NCI-H1105 (cell line): ENCODE results near the gene DNAJC18.
A peak's percentile ranks its signal among the peaks of the same experiment; 100 is the strongest.
"Not testable (repeated sequence)": the region's sequence is repeated elsewhere in the genome, so short reads cannot be mapped to it uniquely, and the experiment has no call there.

Experiments used
- DNase-seq: peaks from one replicate; lab custom pipeline; 2025; lab: John Stamatoyannopoulos, UW

DNAJC18 gene

GRCh38 chr5:139439013-139439903 lies at the start of gene DNAJC18:
Gene DNAJC18, minus strand, starts transcription at chr5:139439525. Its CDS starts 80 bp downstream, at chr5:139439445.
- DNase-seq, result peak; percentile 82

DNA sequence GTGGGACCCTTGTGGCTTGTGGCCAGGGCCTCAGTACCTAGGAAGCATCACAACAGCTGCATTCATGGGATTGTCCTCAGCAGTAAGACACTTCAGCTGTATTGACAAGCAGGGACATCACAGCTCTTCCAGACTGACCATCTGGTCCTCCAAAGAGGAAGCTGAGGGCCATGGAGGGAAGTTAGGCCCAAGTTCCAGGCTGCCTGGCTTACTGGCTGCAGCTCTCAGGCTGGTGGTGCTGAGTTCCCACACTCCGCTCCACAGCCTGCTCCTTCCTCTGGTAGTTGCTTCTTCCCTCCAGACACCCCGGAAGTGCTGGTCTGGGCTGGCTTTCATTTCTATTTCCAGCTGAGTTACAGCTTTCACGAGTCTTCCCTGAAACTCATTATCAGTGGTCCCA lies 48.9 kb upstream of the DNAJC18 start:
- no peak for DNase-seq

GRCh38 chr5:139486201-139486600 lies 46.9 kb upstream of the DNAJC18 start:
- DNase-seq, result no peak

GRCh38 chr5:139482890-139483208 lies 43.5 kb upstream of the DNAJC18 start:
- DNase-seq, result not testable (repeated sequence)

DNA sequence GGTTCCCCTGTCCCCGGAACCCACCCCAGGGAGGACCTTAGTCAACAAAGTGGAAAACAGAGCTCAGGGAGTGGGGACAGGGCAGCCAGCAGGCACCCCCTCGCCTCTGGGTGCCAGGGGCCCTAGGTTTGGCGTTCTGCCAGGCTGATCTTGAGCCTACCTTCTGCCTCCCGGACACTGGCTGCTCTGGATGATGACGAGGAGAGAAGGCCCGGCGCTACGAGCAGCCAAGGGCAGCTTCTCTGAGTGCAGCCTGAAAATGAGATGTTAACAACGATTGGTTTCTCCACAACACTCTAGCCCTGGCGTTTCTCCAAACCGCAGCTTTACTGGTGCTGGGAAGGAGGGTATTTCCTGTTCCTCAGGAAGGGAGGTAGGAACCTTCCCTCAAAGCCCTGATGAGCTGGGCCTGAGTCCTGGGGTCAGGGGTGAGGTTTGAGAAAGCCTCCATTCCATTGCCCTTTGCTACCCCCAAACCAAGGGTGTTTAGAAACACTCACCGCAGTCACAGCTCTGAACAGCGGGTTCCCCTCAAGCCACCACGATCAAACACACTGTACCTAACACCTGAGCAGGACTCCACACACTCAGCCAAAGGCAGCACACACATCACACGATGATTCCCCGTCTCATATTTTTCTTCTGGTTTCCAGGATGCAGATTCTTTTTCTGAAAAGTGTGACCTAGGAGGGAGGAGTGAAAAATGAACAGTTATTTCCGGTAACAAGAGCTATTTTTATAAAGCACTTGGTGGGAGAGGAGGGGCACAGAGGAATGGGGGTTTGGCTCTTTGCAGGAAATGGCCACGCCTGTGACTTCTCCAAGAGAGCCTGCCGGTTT lies 42.9 kb upstream of the DNAJC18 start, which contains the start of gene STING1:
Gene STING1 (minus strand): TSS at position 709 of the 840 bp plus-strand sequence. CDS start 1,054 bp downstream, outside the sequence.
- peak; percentile 79 for DNase-seq

- DNase-seq, result no peak
These were observed 42.3 kb upstream of the DNAJC18 start for GRCh38 chr5:139481580-139482049.

DNA sequence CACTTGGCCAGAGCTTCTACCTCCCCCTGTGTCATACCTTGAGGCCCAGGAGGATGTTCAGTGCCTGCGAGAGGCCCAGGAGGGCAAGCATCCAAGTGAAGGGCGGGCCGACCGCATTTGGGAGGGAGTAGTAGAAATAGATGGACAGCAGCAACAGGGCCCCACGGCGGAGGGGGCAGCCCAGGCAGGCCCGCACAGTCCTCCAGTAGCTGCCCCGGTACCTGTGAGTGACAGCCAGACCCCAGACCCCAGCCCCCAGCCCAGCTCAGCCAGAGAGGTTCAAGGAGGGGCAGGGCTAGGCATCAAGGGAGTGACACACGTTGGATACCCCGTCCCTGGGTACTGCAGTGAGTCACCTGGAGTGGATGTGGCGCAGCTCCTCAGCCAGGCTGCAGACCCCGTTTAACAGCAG lies 41.8 kb upstream of the DNAJC18 start:
- no peak for DNase-seq

DNA sequence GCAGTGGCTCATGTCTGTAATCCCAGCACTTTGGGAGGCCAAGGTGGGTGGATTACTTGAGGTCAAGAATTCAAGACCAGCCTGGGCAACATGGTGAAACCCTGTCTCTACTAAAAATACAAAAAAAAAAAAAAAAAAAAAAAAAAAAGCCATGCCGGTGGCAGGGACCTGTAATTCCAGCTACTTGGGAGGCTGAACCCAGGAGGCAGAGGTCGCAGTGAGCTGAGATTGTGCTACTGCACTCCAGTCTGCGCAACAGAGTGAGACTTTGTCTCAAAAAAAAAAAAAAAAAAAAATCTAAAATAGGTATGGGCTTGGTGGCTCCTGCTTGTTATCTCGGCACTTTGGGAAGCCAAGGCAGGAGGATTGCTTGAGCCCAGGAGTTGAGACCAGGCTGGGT lies 40.4 kb upstream of the DNAJC18 start:
- not testable (repeated sequence) for DNase-seq

GRCh38 chr5:139478657-139479423 lies 39.5 kb upstream of the DNAJC18 start:
- DNase-seq, result not testable (repeated sequence)

DNA sequence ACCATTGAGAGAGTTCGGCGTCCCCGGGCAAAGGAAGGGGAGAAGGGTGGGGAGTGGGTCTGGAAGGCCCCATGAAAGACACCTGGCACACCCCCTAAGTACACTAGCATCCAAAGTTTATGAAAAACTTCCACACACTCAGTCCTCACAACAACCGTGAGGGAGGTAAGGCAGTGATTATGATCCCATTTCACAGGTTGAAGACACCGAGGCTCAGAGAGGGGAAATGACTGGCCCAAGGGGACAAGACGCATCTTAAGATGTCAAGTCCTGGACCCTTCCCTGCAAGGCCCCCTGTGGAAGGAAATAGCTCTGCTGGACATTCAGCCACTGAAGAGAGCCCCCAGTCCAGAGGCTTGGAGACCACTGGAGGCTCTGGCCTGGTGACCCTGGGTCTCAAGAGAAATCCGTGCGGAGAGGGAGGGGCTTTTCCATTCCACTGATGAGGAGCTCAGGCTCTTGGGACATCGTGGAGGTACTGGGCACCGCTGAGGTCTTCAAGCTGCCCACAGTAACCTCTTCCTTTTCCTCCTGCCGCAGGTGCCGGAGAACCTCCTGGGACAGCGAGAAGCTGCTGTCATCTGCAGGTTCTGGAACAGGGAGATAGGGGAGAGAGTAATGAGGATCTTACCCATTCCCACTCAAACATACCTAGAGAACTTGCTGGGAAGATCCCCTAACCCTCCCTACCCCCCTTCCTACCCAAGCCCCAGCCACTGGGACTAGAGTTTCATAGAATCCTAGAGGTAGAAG lies 36.7 kb upstream of the DNAJC18 start:
- no peak for DNase-seq

- no peak for DNase-seq
These were observed 35.8 kb upstream of the DNAJC18 start for GRCh38 chr5:139474890-139475791.

DNA sequence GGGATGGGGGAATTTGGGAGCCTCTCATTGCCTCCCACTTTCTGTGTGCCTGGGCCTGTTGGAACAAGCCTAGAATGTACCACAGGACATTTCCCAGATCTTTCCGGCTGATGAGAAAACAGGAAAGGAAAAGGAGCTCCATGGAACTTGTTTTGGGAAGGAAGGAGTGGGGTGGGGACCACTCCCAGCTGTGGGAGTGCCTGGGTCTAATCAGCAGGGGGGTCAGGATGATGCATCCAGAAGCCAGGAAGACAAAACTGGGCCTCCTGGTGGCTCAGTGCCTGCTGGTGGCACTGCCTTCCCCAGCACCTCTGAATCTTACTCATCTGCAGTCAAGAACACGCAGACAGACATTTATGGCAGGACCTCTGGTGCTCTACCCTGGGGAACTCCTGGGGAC lies 34.2 kb upstream of the DNAJC18 start:
- no peak for DNase-seq

- no peak for DNase-seq
These were observed 33.8 kb upstream of the DNAJC18 start for GRCh38 chr5:139473105-139473504.

DNA sequence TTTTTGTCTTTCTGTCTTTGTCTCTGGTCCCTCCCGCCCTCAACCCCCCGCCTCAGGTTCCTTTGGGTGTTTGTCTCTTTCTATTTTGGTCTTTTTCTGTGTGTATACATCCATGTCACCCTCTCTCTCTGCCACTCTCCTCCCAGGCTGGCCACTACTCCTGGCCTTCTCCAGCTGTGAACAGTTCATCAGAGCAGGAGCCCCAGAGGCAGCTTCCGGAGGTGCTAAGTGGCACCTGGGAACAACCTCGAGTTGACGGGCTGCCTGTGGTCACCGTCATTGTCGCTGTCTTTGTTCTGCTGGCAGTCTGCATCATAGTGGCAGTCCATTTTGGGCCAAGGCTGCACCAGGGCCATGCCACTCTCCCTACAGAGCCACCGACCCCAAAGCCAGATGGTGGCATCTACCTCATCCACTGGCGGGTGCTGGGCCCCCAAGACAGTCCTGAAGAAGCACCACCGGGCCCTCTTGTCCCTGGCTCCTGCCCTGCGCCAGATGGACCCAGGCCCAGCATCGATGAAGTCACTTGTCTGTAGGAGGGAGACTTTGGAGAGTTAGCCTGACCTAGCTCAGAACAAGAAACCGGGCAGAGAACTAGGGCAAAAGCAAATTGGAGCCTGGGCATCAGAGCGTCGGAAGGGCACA lies 33.2 kb upstream of the DNAJC18 start:
- DNase-seq, result no peak

GRCh38 chr5:139470821-139471300 lies 31.5 kb upstream of the DNAJC18 start, which contains the start of gene SMIM33:
Gene SMIM33, plus strand, starts transcription at chr5:139471004. Its CDS starts 118 bp downstream, at chr5:139471122.
- no peak for DNase-seq

GRCh38 chr5:139468421-139468931 lies 29.2 kb upstream of the DNAJC18 start:
- no peak for DNase-seq

DNA sequence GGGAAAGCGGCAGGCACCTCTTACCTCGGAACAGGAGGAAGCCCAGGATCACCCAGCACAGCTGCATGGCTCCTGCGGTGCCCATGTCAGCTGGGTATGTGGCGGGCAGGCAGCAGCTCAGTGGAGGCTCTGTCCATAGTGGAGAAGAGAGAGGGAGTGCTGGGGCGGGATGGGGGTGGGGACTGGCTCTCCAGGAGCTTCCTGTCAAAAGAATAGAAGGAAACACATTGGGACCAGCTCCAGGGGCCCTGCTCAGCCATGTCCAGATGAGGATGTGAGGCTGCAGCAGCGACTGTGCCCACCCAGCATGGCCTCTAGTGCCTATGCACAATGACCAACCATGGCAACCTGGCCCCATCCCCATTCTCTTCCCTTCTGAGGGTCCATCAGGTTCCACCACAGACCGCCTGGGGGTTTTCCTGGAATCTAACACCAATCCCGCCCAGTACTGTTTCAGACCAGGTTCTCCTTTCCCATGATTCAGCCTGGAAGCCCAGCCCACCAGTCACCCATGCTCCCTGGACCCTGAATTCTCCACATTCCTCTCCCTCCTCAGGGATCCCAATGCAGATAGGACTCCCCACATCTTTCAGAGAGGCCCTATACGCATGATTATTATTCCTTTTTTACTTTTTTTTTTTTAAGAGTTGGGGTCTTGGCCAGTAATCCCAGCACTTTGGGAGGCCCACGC lies 23.4 kb upstream of the DNAJC18 start, which contains the start of gene ECSCR:
Gene ECSCR (minus strand): TSS at position 158 of the 691 bp plus-strand sequence. CDS start 73 bp downstream, at position 85.
- no peak for DNase-seq

DNA sequence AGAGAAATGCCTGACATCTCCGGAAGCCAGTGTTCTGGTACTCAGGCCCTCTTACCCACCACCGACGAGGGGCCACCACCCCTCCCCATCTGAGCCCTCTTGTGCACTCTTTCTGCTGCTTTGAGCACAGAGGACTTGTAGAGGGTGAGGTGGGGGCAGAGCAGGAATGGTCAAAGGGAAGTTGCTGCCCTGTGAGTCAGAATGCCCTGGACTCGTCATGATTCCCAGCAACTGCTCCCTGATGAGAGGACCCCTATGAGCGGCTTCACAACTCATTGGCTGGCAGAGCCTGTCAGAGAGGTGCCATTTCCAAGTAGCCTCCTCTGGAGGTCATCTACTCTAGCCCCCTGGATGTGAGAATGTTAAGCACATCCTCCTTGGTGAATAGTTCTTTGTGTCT lies 22.4 kb upstream of the DNAJC18 start:
- DNase-seq, result no peak
